Measurements from ENCODE around the gene SETBP1.

- TF ChIP-seq CTCF (IDR thresholded peaks at IDR 0.05; ENCODE audit: low read length), result no peak
- no peak for TF ChIP-seq EZH2 (IDR thresholded peaks at IDR 0.05; ENCODE audit: borderline replicate concordance, low read length)
These were observed 28.0 kb upstream of the SETBP1 start for GRCh38 chr18:44652722-44653121.
